CD4-positive, CD25-positive, alpha-beta regulatory T cell (primary cell): Measurements from ENCODE around the gene NATD1. TPM values are rescaled to one million over a fixed set of nuclear protein-coding genes. Genes with fewer than 3 reads are reported as not detected.
A peak's percentile ranks its signal among the peaks of the same experiment; 100 is the strongest.

Experiments used
- ATAC-seq, 2 donors: fragments of 150-1000 bp; cut with Tn5 transposase; one replicate each; pipeline ENCODE4 v1.10.0; 2021; ENCODE audit warnings: low read depth in 2 of 2, moderate number of reproducible peaks in 2 of 2, moderate library complexity in 1 of 2
- DNase-seq, 3 donors: peaks; one replicate each; pipeline versions ENCODE4 v3.0.0 to v3.0.0-alpha.2; 2012 to 2022; ENCODE audit warnings: mixed read lengths in 1 of 3
- H3K27ac ChIP-seq: one replicate; pipeline ENCODE4 v1.7.0; 2013; ENCODE audit warnings: mild to moderate bottlenecking, low read length; ENCODE audit not compliant: insufficient read depth, poor library complexity, severe bottlenecking
- H3K27me3 ChIP-seq: one replicate; pipeline ENCODE4 v1.7.0; 2013; ENCODE audit warnings: low read length; ENCODE audit not compliant: control insufficient read depth, insufficient read depth
- H3K36me3 ChIP-seq: one replicate; pipeline ENCODE4 v1.7.0; 2013; ENCODE audit warnings: mild to moderate bottlenecking, low read length, moderate library complexity; ENCODE audit not compliant: control insufficient read depth, insufficient read depth
- H3K4me1 ChIP-seq: 2 replicates; pipeline ENCODE4 v1.7.0; 2013; ENCODE audit warnings: mild to moderate bottlenecking, low read length; ENCODE audit not compliant: insufficient read depth, control insufficient read depth, poor library complexity, severe bottlenecking
- H3K4me3 ChIP-seq: one replicate; pipeline ENCODE4 v1.7.0; 2013; ENCODE audit warnings: low read depth, mild to moderate bottlenecking, low read length, moderate library complexity
- H3K9me3 ChIP-seq, 2 experiments: 1 replicate in 1 of 2; 2 replicates in 1 of 2; pipeline ENCODE4 v1.7.0; 2013; ENCODE audit warnings: low read length in 2 of 2, mild to moderate bottlenecking in 1 of 2, moderate library complexity in 1 of 2; ENCODE audit not compliant: control insufficient read depth in 2 of 2
- H3K27ac Mint-ChIP-seq, 3 donors: one replicate each; pipeline ENCODE4 v1.8.0; 2020 to 2022; ENCODE audit warnings: mild to moderate bottlenecking in 3 of 3, mixed read lengths in 3 of 3, moderate library complexity in 2 of 3
- H3K27me3 Mint-ChIP-seq: one replicate; pipeline ENCODE4 v1.8.0; 2022; ENCODE audit warnings: mild to moderate bottlenecking, mixed read lengths
- H3K36me3 Mint-ChIP-seq: one replicate; pipeline ENCODE4 v1.8.0; 2020; ENCODE audit warnings: mixed read lengths
- H3K4me1 Mint-ChIP-seq, 4 donors: one replicate each; pipeline ENCODE4 v1.8.0; 2020 to 2022; ENCODE audit warnings: mixed read lengths in 4 of 4, mild to moderate bottlenecking in 1 of 4
- H3K4me3 Mint-ChIP-seq, 4 donors: one replicate each; pipeline ENCODE4 v1.8.0; 2020 to 2022; ENCODE audit warnings: mild to moderate bottlenecking in 4 of 4, mixed read lengths in 4 of 4, moderate library complexity in 3 of 4
- H3K9me3 Mint-ChIP-seq, 7 donors: one replicate each; pipeline ENCODE4 v1.8.0; 2020 to 2022; ENCODE audit warnings: mixed read lengths in 7 of 7, mild to moderate bottlenecking in 3 of 7, moderate library complexity in 2 of 7
- polyA plus RNA-seq, 4 donors: library from polyadenylated mRNA; unstranded; fragments of 300-500 nt; fragmentation: Illumina TruSeq; gene quantifications; one replicate each; pipeline ENCODE4 v1.2.3, GENCODE V29; 2021
- total RNA-seq: library from RNA; stranded (reverse); gene quantifications from one replicate; pipeline ENCODE4 v1.2.3, GENCODE V29; 2022

Gene NATD1
- total and polyA plus RNA-seq, 5 donors from 2014 or later, result 2.8 to 12.7 (median 2.9) TPM

GRCh38 chr17:21243516-21244303, 9.5 kb downstream of the NATD1 start:
- DNase-seq (no peak), ATAC-seq (no peak)
- Mint-ChIP-seq H3K27ac (peak overlapping the region in 1 of 3 donors; percentile 20), H3K4me1 (peaks cover 0 to 38% (median 18%) of the 10 kb centered on the region in 4 donors), H3K4me3 (peak overlapping the region in 1 of 4 donors; percentile 13), H3K36me3 (no peaks in the 10 kb centered on the region), H3K27me3 (no peaks in the 10 kb centered on the region), H3K9me3 (no peaks in the 10 kb centered on the region)
- Histone ChIP-seq H3K36me3 (peaks cover 3% of the 10 kb centered on the region), H3K27ac (no peak overlapping the region), H3K4me1 (no peaks in the 10 kb centered on the region), H3K27me3 (no peaks in the 10 kb centered on the region), H3K9me3 (no peaks in the 10 kb centered on the region), H3K4me3 (no peak overlapping the region)

GRCh38 chr17:21242780-21243515, 10.3 kb downstream of the NATD1 start:
- no peaks in the 10 kb centered on the region for H3K36me3 Mint-ChIP-seq
- Histone ChIP-seq H3K36me3 (peaks cover 3% of the 10 kb centered on the region), H3K9me3 (no peaks in the 10 kb centered on the region), H3K4me1 (no peaks in the 10 kb centered on the region), H3K27me3 (no peaks in the 10 kb centered on the region), H3K27ac (no peak overlapping the region), H3K4me3 (no peak overlapping the region)
- ATAC-seq (no peak), DNase-seq (no peak)
- no peak overlapping the region for H3K4me3 Mint-ChIP-seq
- H3K27ac Mint-ChIP-seq, result no peak overlapping the region
- peaks cover 0 to 32% (median 14%) of the 10 kb centered on the region in 4 donors for H3K4me1 Mint-ChIP-seq
- H3K27me3 Mint-ChIP-seq, result no peaks in the 10 kb centered on the region
- H3K9me3 Mint-ChIP-seq, result no peaks in the 10 kb centered on the region

GRCh38 chr17:21242026-21242697, 11.0 kb downstream of the NATD1 start:
- Mint-ChIP-seq H3K36me3 (no peaks in the 10 kb centered on the region), H3K27me3 (no peaks in the 10 kb centered on the region), H3K4me3 (peak overlapping the region in 1 of 4 donors; percentile 10), H3K4me1 (peaks cover 0 to 28% (median 14%) of the 10 kb centered on the region in 4 donors), H3K27ac (no peak overlapping the region), H3K9me3 (peaks cover 0 to 2% (median 0%) of the 10 kb centered on the region in 7 donors)
- Histone ChIP-seq H3K27me3 (no peaks in the 10 kb centered on the region), H3K4me1 (no peaks in the 10 kb centered on the region), H3K36me3 (peaks cover 3% of the 10 kb centered on the region), H3K27ac (no peak overlapping the region), H3K4me3 (no peak overlapping the region), H3K9me3 (no peaks in the 10 kb centered on the region)
- no peak for ATAC-seq
- DNase-seq, result no peak

GRCh38 chr17:21241564-21241963, 11.6 kb downstream of the NATD1 start:
- no peak overlapping the region for H3K27ac Mint-ChIP-seq
- H3K4me1 ChIP-seq, result no peaks in the 10 kb centered on the region
- no peaks in the 10 kb centered on the region for H3K27me3 Mint-ChIP-seq
- no peaks in the 10 kb centered on the region for H3K9me3 ChIP-seq
- H3K36me3 ChIP-seq, result peaks cover 3% of the 10 kb centered on the region
- H3K9me3 Mint-ChIP-seq, result peaks cover 0 to 2% (median 0%) of the 10 kb centered on the region in 7 donors
- ATAC-seq (no peak), DNase-seq (no peak)
- no peak overlapping the region for H3K27ac ChIP-seq
- peaks cover 0 to 28% (median 13%) of the 10 kb centered on the region in 4 donors for H3K4me1 Mint-ChIP-seq
- no peaks in the 10 kb centered on the region for H3K36me3 Mint-ChIP-seq
- no peaks in the 10 kb centered on the region for H3K27me3 ChIP-seq
- H3K4me3 Mint-ChIP-seq, result no peak overlapping the region
- no peak overlapping the region for H3K4me3 ChIP-seq

- DNase-seq (no peak), ATAC-seq (no peak)
Measured at GRCh38 chr17:21240369-21241055, 12.7 kb downstream of the NATD1 start.

GRCh38 chr17:21239680-21240368, 13.4 kb downstream of the NATD1 start:
- peak overlapping the region in 1 of 4 donors; percentile 37 for H3K4me3 Mint-ChIP-seq
- no peak overlapping the region for H3K27ac Mint-ChIP-seq
- peaks cover 0 to 12% (median 4%) of the 10 kb centered on the region in 4 donors for H3K4me1 Mint-ChIP-seq
- Histone ChIP-seq H3K4me1 (no peaks in the 10 kb centered on the region), H3K4me3 (no peak overlapping the region), H3K27ac (no peak overlapping the region), H3K27me3 (no peaks in the 10 kb centered on the region), H3K9me3 (no peaks in the 10 kb centered on the region), H3K36me3 (peaks cover 3% of the 10 kb centered on the region)
- peaks cover 0 to 4% (median 0%) of the 10 kb centered on the region in 7 donors for H3K9me3 Mint-ChIP-seq
- H3K27me3 Mint-ChIP-seq, result no peaks in the 10 kb centered on the region
- ATAC-seq (peak in 1 of 2 donors; percentile 32), DNase-seq (peak in 1 of 3 donors; percentile 35)
- H3K36me3 Mint-ChIP-seq, result no peaks in the 10 kb centered on the region

More at GRCh38 chr17:21240369-21241055, 12.7 kb downstream of the NATD1 start:
- no peaks in the 10 kb centered on the region for H3K27me3 Mint-ChIP-seq
- peaks cover 0 to 19% (median 7%) of the 10 kb centered on the region in 4 donors for H3K4me1 Mint-ChIP-seq
- H3K4me3 Mint-ChIP-seq, result no peak overlapping the region
- Histone ChIP-seq H3K27ac (no peak overlapping the region), H3K4me1 (no peaks in the 10 kb centered on the region), H3K27me3 (no peaks in the 10 kb centered on the region), H3K36me3 (peaks cover 3% of the 10 kb centered on the region), H3K9me3 (no peaks in the 10 kb centered on the region), H3K4me3 (no peak overlapping the region)
- H3K9me3 Mint-ChIP-seq, result peaks cover 0 to 4% (median 0%) of the 10 kb centered on the region in 7 donors
- no peak overlapping the region for H3K27ac Mint-ChIP-seq
- no peaks in the 10 kb centered on the region for H3K36me3 Mint-ChIP-seq

- no peaks in the 10 kb centered on the region for H3K36me3 ChIP-seq
- H3K27ac ChIP-seq, result no peak overlapping the region
- Mint-ChIP-seq H3K36me3 (peaks cover 11% of the 10 kb centered on the region), H3K27ac (no peak overlapping the region), H3K9me3 (peaks cover 0 to 8% (median 3%) of the 10 kb centered on the region in 7 donors), H3K27me3 (no peaks in the 10 kb centered on the region), H3K4me3 (no peak overlapping the region), H3K4me1 (peaks cover 0 to 6% (median 2%) of the 10 kb centered on the region in 4 donors)
- H3K9me3 ChIP-seq, result no peaks in the 10 kb centered on the region
- no peaks in the 10 kb centered on the region for H3K27me3 ChIP-seq
- no peak for DNase-seq
- ATAC-seq, result no peak
- H3K4me1 ChIP-seq, result no peaks in the 10 kb centered on the region
- no peak overlapping the region for H3K4me3 ChIP-seq
Measured at GRCh38 chr17:21235921-21236320, 17.3 kb downstream of the NATD1 start.
